Hepatocyte (in vitro differentiated cells): Measurements from ENCODE around the gene FOSL1.

Experiments
- CTCF ChIP-seq: fragments of 200-600 bp; sonication (generic); IDR thresholded peaks from 2 replicates; pipeline ENCODE4 v1.5.1; 2016; ENCODE audit warnings: antibody characterized with exemption, mild to moderate bottlenecking; ENCODE audit not compliant: poor library complexity
- EZH2 ChIP-seq: fragments of 200-600 bp; sonication (generic); IDR thresholded peaks from 2 replicates; pipeline ENCODE4 v1.6.1; 2016; ENCODE audit warnings: antibody characterized with exemption, mild to moderate bottlenecking, borderline replicate concordance

DNA sequence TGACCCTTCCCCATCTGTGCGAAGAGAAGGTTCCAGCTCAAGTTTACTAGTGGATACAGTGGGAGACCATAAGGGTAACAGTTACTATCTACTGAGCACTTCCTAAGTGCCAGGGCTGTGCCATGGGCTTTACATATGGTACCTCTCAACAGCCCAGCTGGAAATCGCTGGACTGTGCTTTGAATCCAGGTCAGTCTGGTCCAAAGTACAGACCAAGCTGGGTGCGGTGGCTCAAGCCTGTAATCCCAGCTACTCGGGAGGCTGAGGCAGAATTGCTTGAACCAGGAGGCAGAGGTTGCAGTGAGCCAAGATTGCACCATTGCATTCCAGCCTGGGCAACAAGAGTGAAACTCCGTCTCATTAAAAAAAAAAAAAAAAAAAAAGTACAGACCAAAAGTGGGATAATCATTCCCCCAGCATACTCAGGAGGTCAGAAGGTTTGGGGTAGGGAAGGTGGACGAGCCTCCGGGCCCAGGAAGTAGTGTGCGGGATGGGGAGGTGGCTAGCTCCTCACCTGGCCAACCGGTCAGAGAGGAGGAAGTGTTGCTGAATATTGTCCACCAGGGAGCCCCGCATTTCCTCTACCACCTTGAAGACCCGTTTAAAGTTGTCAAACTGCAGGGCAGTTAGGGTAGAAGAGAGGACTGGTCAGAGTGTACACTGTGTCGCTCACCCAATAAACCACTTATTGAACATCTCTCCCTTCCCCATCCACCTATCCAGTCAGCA, 14.2 kb downstream of the FOSL1 start:
- TF ChIP-seq CTCF: no peak
- no peak for TF ChIP-seq EZH2
